ENCODE results near the gene GEMIN8. TPM values are rescaled to one million over a fixed set of nuclear protein-coding genes. Genes with fewer than 3 reads are reported as not detected.

GEMIN8 gene
- total RNA-seq, 1 experiment from 2014 or later = 3.1 TPM

Other genes with a start within 250 kb of the GEMIN8 start
- 0.51 and 0.68 TPM in 2 replicates for gene GPM6B, start 212.8 kb downstream of the GEMIN8 start, total RNA-seq (2014; rRNA removed; shearing (Covaris generic))

All from Daoy (cell line).